Activated naive CD4-positive, alpha-beta T cell treated with anti-CD3 and anti-CD28 coated beads, Interleukin-2, amount 10 ng/mL, durations not matched to agents 5 hours and 36 hours (primary cell): ENCODE data around the gene RNF180. TPM values are rescaled to one million over a fixed set of nuclear protein-coding genes. Genes with fewer than 3 reads are reported as not detected.

Source experiments
- total RNA-seq, 2 experiments: library from RNA; stranded (reverse); gene quantifications; one replicate each; pipeline ENCODE4 v1.2.3, GENCODE V29; 2021

Gene RNF180, protein sequence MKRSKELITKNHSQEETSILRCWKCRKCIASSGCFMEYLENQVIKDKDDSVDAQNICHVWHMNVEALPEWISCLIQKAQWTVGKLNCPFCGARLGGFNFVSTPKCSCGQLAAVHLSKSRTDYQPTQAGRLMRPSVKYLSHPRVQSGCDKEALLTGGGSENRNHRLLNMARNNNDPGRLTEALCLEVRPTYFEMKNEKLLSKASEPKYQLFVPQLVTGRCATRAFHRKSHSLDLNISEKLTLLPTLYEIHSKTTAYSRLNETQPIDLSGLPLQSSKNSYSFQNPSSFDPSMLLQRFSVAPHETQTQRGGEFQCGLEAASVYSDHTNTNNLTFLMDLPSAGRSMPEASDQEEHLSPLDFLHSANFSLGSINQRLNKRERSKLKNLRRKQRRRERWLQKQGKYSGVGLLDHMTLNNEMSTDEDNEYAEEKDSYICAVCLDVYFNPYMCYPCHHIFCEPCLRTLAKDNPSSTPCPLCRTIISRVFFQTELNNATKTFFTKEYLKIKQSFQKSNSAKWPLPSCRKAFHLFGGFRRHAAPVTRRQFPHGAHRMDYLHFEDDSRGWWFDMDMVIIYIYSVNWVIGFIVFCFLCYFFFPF
- not detected for total RNA-seq

GRCh38 chr5:64165500-64166200, at the start of gene RNF180:
Gene RNF180 (plus strand): TSS chr5:64165843. CDS start chr5:64200808, 34,965 bp downstream.

Other genes starting within 250 kb of the RNF180 start
- gene HTR1A, start 203.4 kb upstream of the RNF180 start, total RNA-seq: not detected